SU-DHL-6 (cell line): Measurements from ENCODE around the gene KREMEN1.
A peak's percentile ranks its signal among the peaks of the same experiment; 100 is the strongest.

Source experiments
- H2AFZ ChIP-seq: fragments of 200-600 bp; sonication (generic); 2 replicates; pipeline ENCODE4 v1.6.1; 2014; ENCODE audit warnings: low read depth, mild to moderate bottlenecking, moderate library complexity, mixed read lengths, antibody characterized with exemption, low read length; ENCODE audit not compliant: severe bottlenecking
- H3F3A ChIP-seq: fragments of 200-600 bp; shearing (Covaris generic); 2 replicates; pipeline ENCODE4 v1.6.0; 2016; ENCODE audit warnings: antibody characterized with exemption, mild to moderate bottlenecking; ENCODE audit not compliant: insufficient read depth
- H3K27ac ChIP-seq: fragments of 200-600 bp; sonication (generic); 2 replicates; pipeline ENCODE4 v1.5.1; 2016; ENCODE audit warnings: low read depth, mild to moderate bottlenecking, low read length, moderate library complexity, mixed read lengths
- H3K27me3 ChIP-seq: fragments of 200-600 bp; sonication (generic), shearing (Covaris generic); 2 replicates; pipeline ENCODE4 v1.6.0; 2014; ENCODE audit warnings: mild to moderate bottlenecking, low read length
- H3K36me3 ChIP-seq: fragments of 200-600 bp; sonication (generic); 2 replicates; pipeline ENCODE4 v1.6.1; 2014; ENCODE audit warnings: mild to moderate bottlenecking, low read length, mixed read lengths
- H3K4me2 ChIP-seq: fragments of 300-600, 200-600 bp; shearing (Covaris generic), sonication (generic); 2 replicates; pipeline ENCODE4 v1.6.0; 2014; ENCODE audit warnings: low read length, low read depth, mild to moderate bottlenecking; ENCODE audit not compliant: poor library complexity, severe bottlenecking
- H3K4me3 ChIP-seq: fragments of 200-600 bp; sonication (generic); 2 replicates; pipeline ENCODE4 v1.5.1; 2014; ENCODE audit warnings: antibody characterized with exemption, low read length, mild to moderate bottlenecking, mixed read lengths; ENCODE audit not compliant: insufficient read depth, poor library complexity, severe bottlenecking
- H3K79me2 ChIP-seq: fragments of 200-600 bp; sonication (generic); 2 replicates; pipeline ENCODE4 v1.6.1; 2014; ENCODE audit warnings: mild to moderate bottlenecking, low read length, moderate library complexity; ENCODE audit not compliant: insufficient read depth
- H3K9ac ChIP-seq: fragments of 200-600 bp; sonication (generic); 2 replicates; pipeline ENCODE4 v1.7.0; 2014; ENCODE audit warnings: mild to moderate bottlenecking, low read length
- H3K9me2 ChIP-seq: fragments of 200-600 bp; sonication (generic); replicated peaks from 2 replicates; pipeline ENCODE4 v1.6.1; 2014; ENCODE audit warnings: low read length; ENCODE audit not compliant: insufficient read depth
- H3K9me3 ChIP-seq: fragments of 200-600 bp; sonication (generic); 2 replicates; pipeline ENCODE4 v1.6.1; 2014; ENCODE audit warnings: low read length, mixed read lengths; ENCODE audit not compliant: insufficient read depth
- H4K20me1 ChIP-seq: fragments of 200-600 bp; sonication (generic); 2 replicates; pipeline ENCODE4 v1.6.1; 2014; ENCODE audit warnings: low read depth, mild to moderate bottlenecking, antibody characterized with exemption, low read length, moderate library complexity, mixed read lengths
- EZH2phosphoT487 ChIP-seq: fragments of 200-600 bp; sonication (generic), shearing (Covaris generic); conservative IDR thresholded peaks from 2 replicates; pipeline ENCODE4 v1.6.1; 2018; ENCODE audit warnings: mild to moderate bottlenecking, antibody characterized with exemption, low read length, moderate library complexity, mixed read lengths
- TF ChIP-seq, protein P1 (sequence below): fragments of 200-600 bp; sonication (generic); IDR thresholded peaks from one replicate; pipeline ENCODE4 v1.5.1; 2017; ENCODE audit warnings: antibody characterized with exemption, mild to moderate bottlenecking, low read length, moderate library complexity; ENCODE audit not compliant: insufficient read depth, poor library complexity, severe bottlenecking

The KREMEN1 gene

DNA sequence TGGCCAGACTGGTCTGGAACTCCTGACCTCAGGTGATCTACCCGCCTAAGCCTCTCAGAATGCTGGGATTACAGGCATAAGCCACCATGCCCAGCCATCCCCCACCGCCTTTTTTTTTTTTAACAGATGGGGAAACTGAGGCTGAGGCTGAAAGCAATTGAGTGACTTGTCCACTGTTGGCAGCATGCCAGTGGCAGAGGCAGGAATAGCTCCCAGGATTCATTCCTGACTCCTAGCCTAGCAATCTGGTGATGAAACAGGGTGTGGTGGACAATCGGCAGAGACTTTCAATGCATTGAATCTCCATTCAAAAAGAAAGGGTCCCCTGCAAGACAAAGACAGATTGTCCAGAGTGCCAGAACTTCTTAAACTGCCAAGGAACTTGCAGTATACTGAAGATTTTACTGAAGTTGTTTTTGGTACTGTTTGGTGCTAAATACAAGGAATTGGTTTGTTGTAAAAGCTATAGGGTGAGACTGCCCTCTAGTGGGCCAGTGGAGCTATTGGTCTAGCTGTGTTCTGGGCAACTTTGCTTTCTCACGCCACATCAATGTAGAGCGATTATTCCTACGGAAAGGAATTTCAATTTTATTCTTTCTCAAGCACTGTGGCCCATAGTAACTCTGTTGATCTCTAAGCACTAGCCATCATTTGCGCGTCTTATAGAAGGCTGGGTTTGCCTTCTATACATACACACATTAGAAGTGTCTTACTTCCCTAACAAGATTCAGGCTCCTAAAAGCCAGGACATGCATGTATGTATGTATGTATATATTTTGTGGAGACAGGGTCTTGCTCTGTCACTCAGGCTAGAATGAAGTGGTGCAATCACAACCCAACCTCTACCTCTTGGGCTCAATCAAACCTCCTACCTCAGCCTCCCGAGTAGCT, 32.2 kb upstream of the KREMEN1 start:
- no peaks in the 10 kb centered on the region for H3K36me3 ChIP-seq
- no peak for TF ChIP-seq EZH2phosphoT487
- TF ChIP-seq, protein P1, sequence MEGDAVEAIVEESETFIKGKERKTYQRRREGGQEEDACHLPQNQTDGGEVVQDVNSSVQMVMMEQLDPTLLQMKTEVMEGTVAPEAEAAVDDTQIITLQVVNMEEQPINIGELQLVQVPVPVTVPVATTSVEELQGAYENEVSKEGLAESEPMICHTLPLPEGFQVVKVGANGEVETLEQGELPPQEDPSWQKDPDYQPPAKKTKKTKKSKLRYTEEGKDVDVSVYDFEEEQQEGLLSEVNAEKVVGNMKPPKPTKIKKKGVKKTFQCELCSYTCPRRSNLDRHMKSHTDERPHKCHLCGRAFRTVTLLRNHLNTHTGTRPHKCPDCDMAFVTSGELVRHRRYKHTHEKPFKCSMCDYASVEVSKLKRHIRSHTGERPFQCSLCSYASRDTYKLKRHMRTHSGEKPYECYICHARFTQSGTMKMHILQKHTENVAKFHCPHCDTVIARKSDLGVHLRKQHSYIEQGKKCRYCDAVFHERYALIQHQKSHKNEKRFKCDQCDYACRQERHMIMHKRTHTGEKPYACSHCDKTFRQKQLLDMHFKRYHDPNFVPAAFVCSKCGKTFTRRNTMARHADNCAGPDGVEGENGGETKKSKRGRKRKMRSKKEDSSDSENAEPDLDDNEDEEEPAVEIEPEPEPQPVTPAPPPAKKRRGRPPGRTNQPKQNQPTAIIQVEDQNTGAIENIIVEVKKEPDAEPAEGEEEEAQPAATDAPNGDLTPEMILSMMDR: peak; percentile 81
- no peaks in the 10 kb centered on the region for H3K9me3 ChIP-seq
- H3K27ac ChIP-seq: no peak overlapping the region
- H3K79me2 ChIP-seq: no peaks in the 10 kb centered on the region
- no peak overlapping the region for H3K4me2 ChIP-seq
- no peaks in the 10 kb centered on the region for H3K27me3 ChIP-seq
- H3F3A ChIP-seq: no peaks in the 10 kb centered on the region
- no peak overlapping the region for H3K4me3 ChIP-seq
- H4K20me1 ChIP-seq: no peaks in the 10 kb centered on the region
- H2AFZ ChIP-seq: no peak overlapping the region
- no peak overlapping the region for H3K9ac ChIP-seq
- H3K9me2 ChIP-seq: no peaks in the 10 kb centered on the region

DNA sequence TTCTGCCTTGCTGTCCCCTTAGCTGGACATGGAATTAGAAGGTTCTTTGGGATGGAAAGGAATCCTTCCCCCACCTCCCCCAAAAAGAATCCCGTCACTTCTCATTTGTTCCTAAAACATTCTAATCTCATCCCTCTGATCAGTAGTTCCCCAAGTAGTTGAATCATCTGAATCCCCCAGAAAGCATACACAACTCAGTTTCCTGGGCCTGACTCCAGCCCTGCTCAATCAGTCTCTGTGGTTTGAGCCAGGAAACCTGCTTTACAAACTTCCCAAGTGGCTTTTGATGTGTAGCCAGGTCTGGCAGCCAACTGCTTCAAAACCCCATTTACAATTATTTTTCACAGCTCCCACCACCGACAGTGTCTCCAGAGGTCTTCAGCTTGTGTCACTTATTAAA, 31.4 kb upstream of the KREMEN1 start:
- H3K9me3 ChIP-seq: no peaks in the 10 kb centered on the region
- no peaks in the 10 kb centered on the region for H3K79me2 ChIP-seq
- no peaks in the 10 kb centered on the region for H4K20me1 ChIP-seq
- TF ChIP-seq, protein P1: no peak
- TF ChIP-seq EZH2phosphoT487: no peak
- no peaks in the 10 kb centered on the region for H3F3A ChIP-seq
- H3K4me3 ChIP-seq: no peak overlapping the region
- no peaks in the 10 kb centered on the region for H3K9me2 ChIP-seq
- H3K9ac ChIP-seq: no peak overlapping the region
- no peaks in the 10 kb centered on the region for H3K27me3 ChIP-seq
- H2AFZ ChIP-seq: no peak overlapping the region
- H3K4me2 ChIP-seq: no peak overlapping the region
- H3K27ac ChIP-seq: no peak overlapping the region
- H3K36me3 ChIP-seq: no peaks in the 10 kb centered on the region

DNA sequence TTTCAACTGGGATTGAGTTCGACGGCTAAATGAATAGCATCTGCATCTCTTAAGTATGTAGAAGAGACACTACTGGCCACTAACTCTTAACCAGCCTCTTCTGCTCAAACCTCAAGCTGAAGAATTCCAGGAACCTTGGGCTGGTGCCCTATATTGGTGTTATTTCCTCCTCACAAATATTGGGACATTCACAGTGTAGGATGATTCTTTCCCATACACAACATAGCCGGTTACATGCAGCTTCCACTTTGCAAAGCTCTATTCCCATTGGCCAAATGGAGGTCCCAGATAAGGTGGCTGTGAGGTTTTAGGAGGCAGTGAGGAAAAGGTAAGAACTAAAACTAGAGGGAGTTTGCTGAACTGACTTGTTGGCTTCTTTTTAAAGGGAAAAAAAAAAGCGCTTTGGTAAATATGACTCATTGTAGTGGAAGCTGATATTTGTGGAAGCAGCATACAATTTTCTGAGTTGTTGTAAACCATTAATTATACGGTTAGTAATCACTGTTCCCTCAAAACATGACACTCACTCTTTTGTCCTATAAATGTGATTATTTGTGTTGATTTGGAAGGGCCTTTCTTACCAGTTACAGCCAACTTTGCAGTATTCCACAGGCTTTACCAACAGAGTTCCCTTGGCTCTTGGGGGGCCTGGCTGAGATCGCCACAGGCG, 28.8 kb upstream of the KREMEN1 start:
- H3K4me3 ChIP-seq: no peak overlapping the region
- H3K9ac ChIP-seq: no peak overlapping the region
- no peaks in the 10 kb centered on the region for H3K36me3 ChIP-seq
- H3K27me3 ChIP-seq: no peaks in the 10 kb centered on the region
- H3K27ac ChIP-seq: no peak overlapping the region
- H2AFZ ChIP-seq: no peak overlapping the region
- no peaks in the 10 kb centered on the region for H3K79me2 ChIP-seq
- H3K9me3 ChIP-seq: no peaks in the 10 kb centered on the region
- no peaks in the 10 kb centered on the region for H4K20me1 ChIP-seq
- TF ChIP-seq EZH2phosphoT487: no peak
- TF ChIP-seq, protein P1: no peak
- no peaks in the 10 kb centered on the region for H3K9me2 ChIP-seq
- no peaks in the 10 kb centered on the region for H3F3A ChIP-seq
- H3K4me2 ChIP-seq: no peak overlapping the region
